Naive thymus-derived CD4-positive, alpha-beta T cell (primary cell): ENCODE data around the gene S100P. TPM values are rescaled to one million over a fixed set of nuclear protein-coding genes. Genes with fewer than 3 reads are reported as not detected.

ENCODE experiments used
- ATAC-seq: fragments of 150-1000 bp; cut with Tn5 transposase; 2 replicates; pipeline ENCODE4 v1.10.0; 2021; ENCODE audit warnings: mild to moderate bottlenecking, moderate library complexity
- CTCF ChIA-PET: fragments of 350-600 bp; sonication (Branson Sonifier 250); formaldehyde crosslinking; loops from one replicate; lab custom pipeline; 2021; ENCODE audit warnings: antibody characterized with exemption; lab: Charles Lee
- POLR2A ChIA-PET: fragments of 350-600 bp; sonication (Branson Sonifier 250); formaldehyde crosslinking; loops from one replicate; lab custom pipeline; 2021; ENCODE audit warnings: antibody characterized with exemption, inconsistent platforms; lab: Charles Lee
- DNase-seq, 9 donors: peaks; one replicate each; pipeline versions ENCODE4 v3.0.0 to v3.0.0-alpha.2; 2020 to 2022; ENCODE audit warnings: mixed read lengths in 1 of 9
- H3K27ac ChIP-seq: one replicate; pipeline ENCODE4 v1.7.0; 2013; ENCODE audit warnings: mild to moderate bottlenecking, low read depth, low read length, moderate library complexity
- H3K27me3 ChIP-seq, 2 donors: one replicate each; pipeline ENCODE4 v1.7.0; 2013; ENCODE audit warnings: low read length in 2 of 2, mild to moderate bottlenecking in 2 of 2, moderate library complexity in 2 of 2; ENCODE audit not compliant: control insufficient read depth in 2 of 2, insufficient read depth in 2 of 2
- H3K36me3 ChIP-seq, 3 experiments: 1 replicate in 2 of 3; 2 replicates in 1 of 3; pipeline ENCODE4 v1.7.0; 2013; ENCODE audit warnings: low read length in 3 of 3, mild to moderate bottlenecking in 3 of 3, moderate library complexity in 1 of 3; ENCODE audit not compliant: insufficient read depth in 3 of 3, control insufficient read depth in 2 of 3
- H3K4me1 ChIP-seq, 2 donors: one replicate each; pipeline ENCODE4 v1.7.0; 2013; ENCODE audit warnings: low read length in 2 of 2, mild to moderate bottlenecking in 2 of 2, moderate library complexity in 1 of 2; ENCODE audit not compliant: control insufficient read depth in 2 of 2, insufficient read depth in 2 of 2
- H3K4me3 ChIP-seq: 2 replicates; pipeline ENCODE4 v1.7.0; 2013; ENCODE audit warnings: mild to moderate bottlenecking, low read length
- H3K9me3 ChIP-seq, 3 experiments: 1 replicate in 2 of 3; 2 replicates in 1 of 3; pipeline ENCODE4 v1.7.0; 2013; ENCODE audit warnings: low read length in 3 of 3; ENCODE audit not compliant: control insufficient read depth in 2 of 3
- H3K27ac Mint-ChIP-seq, 9 donors: one replicate each; pipeline ENCODE4 v1.8.0; 2020 to 2022; ENCODE audit warnings: mixed read lengths in 9 of 9, mild to moderate bottlenecking in 8 of 9, moderate library complexity in 5 of 9, inconsistent platforms in 2 of 9
- H3K27me3 Mint-ChIP-seq, 5 donors: one replicate each; pipeline ENCODE4 v1.8.0; 2021 to 2022; ENCODE audit warnings: mixed read lengths in 5 of 5, mild to moderate bottlenecking in 1 of 5
- H3K36me3 Mint-ChIP-seq, 5 donors: one replicate each; pipeline ENCODE4 v1.8.0; 2020 to 2022; ENCODE audit warnings: mixed read lengths in 5 of 5, mild to moderate bottlenecking in 3 of 5, inconsistent platforms in 1 of 5
- H3K4me1 Mint-ChIP-seq, 7 donors: one replicate each; pipeline ENCODE4 v1.8.0; 2020 to 2022; ENCODE audit warnings: mixed read lengths in 7 of 7, mild to moderate bottlenecking in 3 of 7, inconsistent platforms in 1 of 7
- H3K4me3 Mint-ChIP-seq, 10 donors: one replicate each; pipeline ENCODE4 v1.8.0; 2020 to 2022; ENCODE audit warnings: mild to moderate bottlenecking in 10 of 10, mixed read lengths in 10 of 10, moderate library complexity in 6 of 10, inconsistent platforms in 2 of 10
- H3K9me3 Mint-ChIP-seq, 11 donors: one replicate each; pipeline ENCODE4 v1.8.0; 2020 to 2022; ENCODE audit warnings: mixed read lengths in 11 of 11, mild to moderate bottlenecking in 4 of 11, inconsistent platforms in 1 of 11, moderate library complexity in 1 of 11
- intact Hi-C, 2 donors: fragments of 100-400 bp; cut with micrococcal nuclease; formaldehyde crosslinking; loops; one replicate each; pipeline ENCODE4 v1.15.1; 2023
- polyA plus RNA-seq, 2 donors: library from polyadenylated mRNA; unstranded; fragments of 300-500 nt; fragmentation: Illumina TruSeq; gene quantifications; one replicate each; pipeline ENCODE4 v1.2.3, GENCODE V29; 2021
- total RNA-seq, 6 experiments: library from RNA in 5 of 6; stranded (reverse) in 5 of 6; gene quantifications; 1 replicate in 5 of 6; 2 replicates in 1 of 6; pipeline ENCODE4 v1.2.3 and lab custom pipeline; 2021 to 2026

Gene S100P
- 10 to 100 TPM in 2 of 5 experiments, 1 to 10 TPM in 1, under 1 TPM in 1, not detected in 1; 0.65 to 15.7 (median 8.0) TPM for total RNA-seq
- not detected for polyA plus RNA-seq
- total RNA-seq (lab: John Stamatoyannopoulos, UW) = not detected

GRCh38 chr4:6693231-6694176 lies at the start of gene S100P:
Gene S100P, plus strand, starts transcription at chr4:6693878. Its CDS starts 55 bp downstream, at chr4:6693933.
- Mint-ChIP-seq H3K27ac (peak within 1 kb of the TSS; percentile 93 to 99 (median 97)), H3K4me3 (peak within 1 kb of the TSS; percentile 44 to 82 (median 73)), H3K4me1 (peaks cover 70 to 91% (median 86%) of the 10 kb centered on the region in 7 donors), H3K27me3 (no peaks in the 10 kb centered on the region), H3K9me3 (peaks cover 0 to 2% (median 0%) of the 10 kb centered on the region in 11 donors), H3K36me3 (peaks cover 0 to 21% (median 0%) of the 10 kb centered on the region in 5 donors)
- DNase-seq (no peak), ATAC-seq (no peak)
- ChIA-PET CTCF (interaction anchor here (0.9 to 3.2 kb wide), 4 partner anchors 8 to 19 kb away, joined by 3 to 50 read pairs (median 6); a partner anchor contains a TSS), POLR2A (interaction anchor here (0.7 to 19.4 kb wide), 7 partner anchors 10 to 374 kb away, joined by 3 to 552 read pairs (median 17); partner anchors contain the start of genes BLOC1S4, GRPEL1, MRFAP1 and MRFAP1L1)
- Histone ChIP-seq H3K4me3 (peak within 1 kb of the TSS; percentile 16), H3K4me1 (peaks cover 93% of the 10 kb centered on the region in 2 donors), H3K27ac (peak within 1 kb of the TSS; percentile 34), H3K36me3 (no peaks in the 10 kb centered on the region), H3K27me3 (no peaks in the 10 kb centered on the region), H3K9me3 (no peaks in the 10 kb centered on the region)
- intact Hi-C loops = no loop called here

- Histone ChIP-seq H3K27me3 (no peaks in the 10 kb centered on the region), H3K27ac (peak overlapping the region; percentile 97), H3K36me3 (peaks cover 0 to 24% (median 14%) of the 10 kb centered on the region in 3 experiments), H3K4me3 (no peak overlapping the region), H3K4me1 (peaks cover 13 to 23% of the 10 kb centered on the region in 2 donors), H3K9me3 (no peaks in the 10 kb centered on the region)
- intact Hi-C loops = loop anchor here in 1 of 2 donors (5.0 kb wide), 1 partner anchor 1512 kb away; the partner anchor contains the start of gene ABLIM2
- Mint-ChIP-seq H3K4me1 (peaks cover 30 to 61% (median 38%) of the 10 kb centered on the region in 7 donors), H3K27me3 (no peaks in the 10 kb centered on the region), H3K36me3 (peaks cover 11 to 34% (median 29%) of the 10 kb centered on the region in 5 donors), H3K27ac (peak overlapping the region in 8 of 9 donors; percentile 70 to 100 (median 96)), H3K9me3 (peaks cover 0 to 7% (median 0%) of the 10 kb centered on the region in 11 donors), H3K4me3 (no peak overlapping the region)
- no peak for ATAC-seq
- no peak for DNase-seq
- CTCF ChIA-PET = interaction anchor here (0.6 to 1.1 kb wide), 3 partner anchors 19 to 75 kb away, joined by 3 read pairs; no protein-coding TSS in a partner anchor
- POLR2A ChIA-PET = interaction anchor here (0.7 to 10.2 kb wide), 7 partner anchors 9 to 71 kb away, joined by 3 to 156 read pairs (median 4); partner anchors contain the start of genes BLOC1S4 and MRFAP1L1
Measured at GRCh38 chr4:6644792-6645530, 48.7 kb upstream of the S100P start.

- Mint-ChIP-seq H3K9me3 (peaks cover 0 to 2% (median 0%) of the 10 kb centered on the region in 11 donors), H3K27me3 (no peaks in the 10 kb centered on the region), H3K4me1 (peaks cover 17 to 39% (median 23%) of the 10 kb centered on the region in 7 donors), H3K27ac (peak overlapping the region in 2 of 9 donors; percentile 56 to 87), H3K4me3 (no peak overlapping the region), H3K36me3 (peaks cover 1 to 17% (median 13%) of the 10 kb centered on the region in 5 donors)
- Histone ChIP-seq H3K27ac (no peak overlapping the region), H3K4me3 (no peak overlapping the region), H3K9me3 (no peaks in the 10 kb centered on the region), H3K27me3 (no peaks in the 10 kb centered on the region), H3K36me3 (peaks cover 0 to 16% (median 9%) of the 10 kb centered on the region in 3 experiments), H3K4me1 (peaks cover 8 to 15% of the 10 kb centered on the region in 2 donors)
- ATAC-seq = no peak
- ChIA-PET CTCF (no interaction called here), POLR2A (interaction anchor here (1.1 to 10.2 kb wide), 4 partner anchors 11 to 69 kb away, joined by 3 to 156 read pairs (median 5); partner anchors contain the start of gene BLOC1S4)
- no peak for DNase-seq
- intact Hi-C loops = no loop called here
Measured at GRCh38 chr4:6647169-6647568, 46.5 kb upstream of the S100P start.

- Histone ChIP-seq H3K27ac (no peak overlapping the region), H3K36me3 (peaks cover 0 to 11% (median 3%) of the 10 kb centered on the region in 3 experiments), H3K4me1 (peaks cover 3 to 10% of the 10 kb centered on the region in 2 donors), H3K27me3 (no peaks in the 10 kb centered on the region), H3K4me3 (no peak overlapping the region), H3K9me3 (no peaks in the 10 kb centered on the region)
- Mint-ChIP-seq H3K4me3 (no peak overlapping the region), H3K4me1 (peaks cover 12 to 33% (median 18%) of the 10 kb centered on the region in 7 donors), H3K9me3 (peaks cover 0 to 2% (median 0%) of the 10 kb centered on the region in 11 donors), H3K36me3 (peaks cover 0 to 13% (median 8%) of the 10 kb centered on the region in 5 donors), H3K27ac (peak overlapping the region in 1 of 9 donors; percentile 87), H3K27me3 (no peaks in the 10 kb centered on the region)
- no peak for DNase-seq
- no peak for ATAC-seq
- ChIA-PET POLR2A (interaction anchor here (0.6 to 10.2 kb wide), 6 partner anchors 11 to 403 kb away, joined by 3 to 156 read pairs (median 5); partner anchors contain the start of gene BLOC1S4), CTCF (no interaction called here)
- intact Hi-C loops = no loop called here
Measured at GRCh38 chr4:6647582-6648230, 46.0 kb upstream of the S100P start.

GRCh38 chr4:6649216-6649615 lies 44.5 kb upstream of the S100P start:
- H3K4me1 Mint-ChIP-seq = peaks cover 0 to 20% (median 8%) of the 10 kb centered on the region in 7 donors
- H3K27ac Mint-ChIP-seq = no peak overlapping the region
- H3K9me3 Mint-ChIP-seq = peaks cover 0 to 2% (median 0%) of the 10 kb centered on the region in 11 donors
- peaks cover 0 to 2% (median 0%) of the 10 kb centered on the region in 5 donors for H3K27me3 Mint-ChIP-seq
- CTCF ChIA-PET = interaction anchor here (0.6 kb wide), 1 partner anchor 15 kb away, joined by 3 read pairs; no protein-coding TSS in a partner anchor
- H3K36me3 Mint-ChIP-seq = peaks cover 0 to 6% (median 0%) of the 10 kb centered on the region in 5 donors
- Histone ChIP-seq H3K4me1 (no peaks in the 10 kb centered on the region), H3K27me3 (no peaks in the 10 kb centered on the region), H3K27ac (no peak overlapping the region), H3K4me3 (no peak overlapping the region), H3K36me3 (no peaks in the 10 kb centered on the region), H3K9me3 (no peaks in the 10 kb centered on the region)
- POLR2A ChIA-PET = interaction anchor here (1.0 to 2.2 kb wide), 2 partner anchors 9 kb away, joined by 4 to 6 read pairs; partner anchors contain the start of gene MRFAP1
- no peak for ATAC-seq
- H3K4me3 Mint-ChIP-seq = no peak overlapping the region
- intact Hi-C loops = no loop called here
- DNase-seq = no peak
